Upper lobe of left lung (tissue), 6 donors: Measurements from ENCODE around the gene COG5. TPM values are rescaled to one million over a fixed set of nuclear protein-coding genes. Genes with fewer than 3 reads are reported as not detected.
A peak's percentile ranks its signal among the peaks of the same experiment; 100 is the strongest.

Experiments
- ATAC-seq, 2 donors: fragments of 200-7000 bp; cut with Tn5 transposase; one replicate each; pipeline ENCODE4 v1.9.1; 2022; ENCODE audit warnings: mild to moderate bottlenecking in 2 of 2, moderate library complexity in 2 of 2; ENCODE audit not compliant: low FRiP score in 2 of 2
- DNase-seq, 2 donors: peaks; one replicate each; pipeline ENCODE4 v3.0.0-alpha.2; 2019 to 2020
- H3K27ac ChIP-seq, 4 donors: fragments of 200-600 bp; sonication (generic); one replicate each; pipeline ENCODE4 v1.5.1; 2016 to 2019
- H3K27me3 ChIP-seq, 4 donors: fragments of 200-600 bp; sonication (generic); one replicate each; pipeline ENCODE4 v1.5.1; 2017 to 2019
- H3K36me3 ChIP-seq, 4 donors: fragments of 200-600 bp; sonication (generic); one replicate each; pipeline ENCODE4 v1.5.1; 2016 to 2019
- H3K4me1 ChIP-seq, 4 donors: fragments of 200-600 bp; sonication (generic); one replicate each; pipeline ENCODE4 v1.5.1; 2018 to 2019
- H3K4me3 ChIP-seq, 4 donors: fragments of 200-600 bp; sonication (generic); one replicate each; pipeline ENCODE4 v1.5.1; 2017 to 2019; ENCODE audit warnings: mild to moderate bottlenecking in 2 of 4, moderate library complexity in 1 of 4
- H3K9me3 ChIP-seq, 4 donors: fragments of 200-600 bp; sonication (generic); one replicate each; pipeline ENCODE4 v1.5.1; 2018 to 2019
- CTCF ChIP-seq, 6 experiments: fragments of 450-650 bp in 4 of 6; fragments of 200-600 bp in 2 of 6; sonication (generic) in 2 of 6; IDR thresholded peaks; one replicate each; pipeline ENCODE4 v1.5.1; 2016 to 2019; ENCODE audit warnings: antibody characterized with exemption in 6 of 6
- EP300 ChIP-seq, 4 donors: sonication (generic); formaldehyde crosslinking; IDR thresholded peaks; one replicate each; pipeline ENCODE4 v1.5.1; 2017; ENCODE audit warnings: antibody characterized with exemption in 4 of 4, control low read depth in 2 of 4
- POLR2A ChIP-seq, 4 donors: fragments of 450-650 bp; IDR thresholded peaks; one replicate each; pipeline ENCODE4 v1.5.1; 2016 to 2017; ENCODE audit warnings: antibody characterized with exemption in 4 of 4, mild to moderate bottlenecking in 2 of 4
- POLR2AphosphoS5 ChIP-seq, 2 donors: sonication (generic); formaldehyde crosslinking; IDR thresholded peaks; one replicate each; pipeline ENCODE4 v1.5.1; 2017; ENCODE audit warnings: antibody characterized with exemption in 2 of 2
- WGBS, 2 donors: methylation state at CpG; one replicate each; pipeline ENCODE4 v1.1.5; 2017 to 2018; 5-methylcytosine and 5-hydroxymethylcytosine counted together
- total RNA-seq, 6 donors: library from RNA; depleted of rRNA in 4 of 6; stranded (reverse); fragments of >200 nt in 4 of 6; gene quantifications; one replicate each; pipeline versions ENCODE4 v1.1.0 to v1.2.1, GENCODE V29; 2016 to 2021
- donor health status: DM: no; HTN: no; CAD: no; lungs with moderate emphysema.
- donor health status: DM: no; HTN: yes; CAD: no; lungs with severe emphysema.

The COG5 gene
- total RNA-seq, 6 donors from 2014 or later: 31.6 to 88.0 (median 50.5) TPM

GRCh38 chr7:107573537-107573936 lies 9.8 kb upstream of the COG5 start:
- TF ChIP-seq POLR2A (IDR thresholded peaks at IDR 0.05) (no peak), CTCF (IDR thresholded peaks at IDR 0.05) (no peak), EP300 (IDR thresholded peaks at IDR 0.05) (no peak), POLR2AphosphoS5 (IDR thresholded peaks at IDR 0.05) (no peak)
- Histone ChIP-seq H3K9me3 (no peaks in the 10 kb centered on the region), H3K4me3 (no peak overlapping the region), H3K27ac (no peak overlapping the region), H3K36me3 (peaks cover 0 to 23% (median 1%) of the 10 kb centered on the region in 4 donors), H3K27me3 (no peaks in the 10 kb centered on the region), H3K4me1 (no peaks in the 10 kb centered on the region)
- no peak for ATAC-seq
- WGBS, 2 donors: 92 to 97% methylated on average over 4 of the region's 4 CpGs
- DNase-seq: no peak

- ATAC-seq (no peak), DNase-seq (no peak)
- Histone ChIP-seq H3K27me3 (no peaks in the 10 kb centered on the region), H3K4me3 (no peak overlapping the region), H3K4me1 (peaks cover 0 to 2% (median 0%) of the 10 kb centered on the region in 4 donors), H3K36me3 (peaks cover 0 to 23% (median 1%) of the 10 kb centered on the region in 4 donors), H3K27ac (no peak overlapping the region), H3K9me3 (no peaks in the 10 kb centered on the region)
- no peak for TF ChIP-seq POLR2AphosphoS5 (IDR thresholded peaks at IDR 0.05)
- 98 to 100% methylated on average over 1 to 2 of the region's 2 CpGs for WGBS, 2 donors
Observed at GRCh38 chr7:107570298-107570697, 6.6 kb upstream of the COG5 start.

GRCh38 chr7:107564553-107565298 lies 1.0 kb upstream of the COG5 start:
- Histone ChIP-seq H3K36me3 (no peaks in the 10 kb centered on the region), H3K9me3 (no peaks in the 10 kb centered on the region), H3K4me3 (peak overlapping the region; percentile 81 to 99 (median 96)), H3K27me3 (no peaks in the 10 kb centered on the region), H3K4me1 (peaks cover 30 to 43% (median 36%) of the 10 kb centered on the region in 4 donors), H3K27ac (peak overlapping the region; percentile 93 to 97 (median 95))
- TF ChIP-seq POLR2AphosphoS5 (IDR thresholded peaks at IDR 0.05) (no peak), EP300 (IDR thresholded peaks at IDR 0.05) (no peak), CTCF (IDR thresholded peaks at IDR 0.05) (no peak), POLR2A (IDR thresholded peaks at IDR 0.05) (no peak)
- ATAC-seq: peak in 1 of 2 donors; percentile 38
- WGBS, 2 donors: 53 to 55% methylated on average over 9 of the region's 9 CpGs
- DNase-seq: no peak

- Histone ChIP-seq H3K27ac (peak overlapping the region; percentile 93 to 97 (median 95)), H3K36me3 (no peaks in the 10 kb centered on the region), H3K4me1 (peaks cover 34 to 46% (median 40%) of the 10 kb centered on the region in 4 donors), H3K4me3 (peak overlapping the region; percentile 81 to 99 (median 96)), H3K9me3 (no peaks in the 10 kb centered on the region), H3K27me3 (no peaks in the 10 kb centered on the region)
- ATAC-seq (peak; percentile 81 to 88), DNase-seq (peak in 1 of 2 donors; percentile 59)
- TF ChIP-seq CTCF (IDR thresholded peaks at IDR 0.05) (no peak), POLR2AphosphoS5 (IDR thresholded peaks at IDR 0.05) (no peak), EP300 (IDR thresholded peaks at IDR 0.05) (no peak), POLR2A (IDR thresholded peaks at IDR 0.05) (no peak)
- 4 to 5% methylated on average over 16 to 21 of the region's 21 CpGs for WGBS, 2 donors
Observed at GRCh38 chr7:107563081-107563774, 492 bp downstream of the COG5 start.

GRCh38 chr7:107560898-107561516 lies 2.7 kb downstream of the COG5 start:
- Histone ChIP-seq H3K4me3 (no peak overlapping the region), H3K4me1 (peaks cover 34 to 46% (median 40%) of the 10 kb centered on the region in 4 donors), H3K27ac (peak overlapping the region in 1 of 4 donors; percentile 44), H3K9me3 (no peaks in the 10 kb centered on the region), H3K27me3 (no peaks in the 10 kb centered on the region), H3K36me3 (peaks cover 0 to 16% (median 6%) of the 10 kb centered on the region in 4 donors)
- WGBS, 2 donors: 75 to 77% methylated on average over 6 of the region's 6 CpGs
- ATAC-seq (no peak), DNase-seq (no peak)
- TF ChIP-seq CTCF (IDR thresholded peaks at IDR 0.05) (no peak), POLR2A (IDR thresholded peaks at IDR 0.05) (no peak), EP300 (IDR thresholded peaks at IDR 0.05) (no peak), POLR2AphosphoS5 (IDR thresholded peaks at IDR 0.05) (no peak)
